Liver (tissue), 9 donors: ENCODE results near the gene ANP32A. TPM values are rescaled to one million over a fixed set of nuclear protein-coding genes. Genes with fewer than 3 reads are reported as not detected.

Experiments
- DNase-seq: peaks from one replicate; pipeline ENCODE4 v3.0.0-alpha.2; 2017; ENCODE audit warnings: low spot score
- H3K27ac ChIP-seq, 2 donors: one replicate each; pipeline ENCODE4 v1.7.0; 2013; ENCODE audit warnings: inconsistent platforms in 2 of 2, low read length in 2 of 2, control low read depth in 1 of 2, low read depth in 1 of 2, mild to moderate bottlenecking in 1 of 2
- H3K27me3 ChIP-seq, 4 donors: one replicate each; pipeline versions ENCODE4 v1.6.1 to v1.7.0; 2013; ENCODE audit warnings: low read length in 3 of 4, inconsistent platforms in 1 of 4, mild to moderate bottlenecking in 1 of 4, moderate library complexity in 1 of 4; ENCODE audit not compliant: control insufficient read depth in 4 of 4, insufficient read depth in 4 of 4
- H3K36me3 ChIP-seq, 4 donors: one replicate each; pipeline versions ENCODE4 v1.6.1 to v1.7.0; 2013; ENCODE audit warnings: low read length in 3 of 4, mild to moderate bottlenecking in 3 of 4, low read depth in 1 of 4, moderate library complexity in 1 of 4; ENCODE audit not compliant: control insufficient read depth in 4 of 4, insufficient read depth in 3 of 4
- H3K4me1 ChIP-seq, 4 donors: one replicate each; pipeline versions ENCODE4 v1.6.1 to v1.7.0; 2013; ENCODE audit warnings: low read length in 3 of 4, mild to moderate bottlenecking in 3 of 4, moderate library complexity in 1 of 4; ENCODE audit not compliant: control insufficient read depth in 4 of 4, insufficient read depth in 4 of 4
- H3K4me3 ChIP-seq, 3 donors: one replicate each; pipeline versions ENCODE4 v1.6.1 to v1.7.0; 2013; ENCODE audit warnings: low read length in 3 of 3, control low read depth in 1 of 3, low read depth in 1 of 3, mild to moderate bottlenecking in 1 of 3
- H3K9ac ChIP-seq, 2 donors: one replicate each; pipeline ENCODE4 v1.7.0; 2013; ENCODE audit warnings: low read length in 2 of 2, mild to moderate bottlenecking in 2 of 2, moderate library complexity in 2 of 2, control low read depth in 1 of 2, low read depth in 1 of 2
- H3K9me3 ChIP-seq, 4 donors: one replicate each; pipeline versions ENCODE4 v1.6.1 to v1.7.0; 2013; ENCODE audit warnings: low read length in 3 of 4; ENCODE audit not compliant: control insufficient read depth in 4 of 4
- EGR1 ChIP-seq, 2 donors: IDR thresholded peaks; 2 replicates each; pipeline ENCODE4 v1.6.1; 2016 to 2018; ENCODE audit warnings: antibody characterized with exemption in 2 of 2, low read depth in 2 of 2
- FOXA1 ChIP-seq: IDR thresholded peaks from 2 replicates; pipeline ENCODE4 v1.6.1; 2016; ENCODE audit warnings: antibody characterized with exemption
- FOXA2 ChIP-seq: IDR thresholded peaks from 2 replicates; pipeline ENCODE4 v1.6.1; 2016; ENCODE audit warnings: antibody characterized with exemption
- GABPA ChIP-seq, 2 donors: IDR thresholded peaks in 1 of 2; conservative IDR thresholded peaks in 1 of 2; 2 replicates each; pipeline ENCODE4 v1.6.1; 2016; ENCODE audit warnings: antibody characterized with exemption in 2 of 2, mild to moderate bottlenecking in 1 of 2, moderate library complexity in 1 of 2
- HNF4A ChIP-seq, 2 donors: conservative IDR thresholded peaks; 2 replicates each; pipeline ENCODE4 v1.6.1; 2016; ENCODE audit warnings: antibody characterized with exemption in 2 of 2, mild to moderate bottlenecking in 2 of 2
- HNF4G ChIP-seq: IDR thresholded peaks from 2 replicates; pipeline ENCODE4 v1.6.1; 2016; ENCODE audit warnings: antibody characterized with exemption
- JUND ChIP-seq, 2 donors: IDR thresholded peaks; 2 replicates each; pipeline ENCODE4 v1.6.1; 2016; ENCODE audit warnings: antibody characterized with exemption in 2 of 2
- NR2F2 ChIP-seq: IDR thresholded peaks from 2 replicates; pipeline ENCODE4 v1.6.1; 2016; ENCODE audit warnings: antibody characterized with exemption
- RAD21 ChIP-seq, 2 donors: IDR thresholded peaks; 2 replicates each; pipeline ENCODE4 v1.6.1; 2016; ENCODE audit warnings: antibody characterized with exemption in 2 of 2, mild to moderate bottlenecking in 2 of 2
- RXRA ChIP-seq, 2 donors: IDR thresholded peaks; 2 replicates each; pipeline ENCODE4 v1.6.1; 2017 to 2018; ENCODE audit warnings: antibody characterized with exemption in 2 of 2, mild to moderate bottlenecking in 1 of 2
- SP1 ChIP-seq: IDR thresholded peaks from 2 replicates; pipeline ENCODE4 v1.6.1; 2018; ENCODE audit warnings: antibody characterized with exemption, mild to moderate bottlenecking
- TAF1 ChIP-seq: conservative IDR thresholded peaks from 2 replicates; pipeline ENCODE4 v1.6.1; 2016; ENCODE audit warnings: antibody characterized with exemption, mild to moderate bottlenecking
- YY1 ChIP-seq: IDR thresholded peaks from 2 replicates; pipeline ENCODE4 v1.6.1; 2016; ENCODE audit warnings: antibody characterized with exemption, mild to moderate bottlenecking
- WGBS: extraction: QIAGEN DNeasy Blood & Tissue Kit; methylation state at CpG from one replicate; pipeline ENCODE4 v1.1.7; 2013; 5-methylcytosine and 5-hydroxymethylcytosine counted together
- polyA plus RNA-seq, 2 donors: library from polyadenylated mRNA; stranded (reverse) in 1 of 2; unstranded in 1 of 2; fragments of 200-250 nt in 1 of 2; fragments of >200 nt in 1 of 2; fragmentation: Nextera tagmentation in 1 of 2; extraction: Ambion mirVana in 1 of 2; gene quantifications; one replicate each; pipeline versions ENCODE4 v1.2.1 to v1.2.3, GENCODE V29; 2013 to 2015
- total RNA-seq, 2 donors: library from RNA; depleted of rRNA; stranded (reverse); fragments of >200 nt; gene quantifications; one replicate each; pipeline ENCODE4 v1.2.3, GENCODE V29; 2014
- TF ChIP-seq, protein P1 (sequence below): IDR thresholded peaks from 2 replicates; pipeline ENCODE4 v1.6.1; 2016; ENCODE audit warnings: antibody characterized with exemption
- TF ChIP-seq, protein P2 (sequence below): IDR thresholded peaks from 2 replicates; pipeline ENCODE4 v1.6.1; 2016; ENCODE audit warnings: antibody characterized with exemption, mild to moderate bottlenecking
- TF ChIP-seq, protein P3 (sequence below): IDR thresholded peaks from 2 replicates; pipeline ENCODE4 v1.6.1; 2016; ENCODE audit warnings: antibody characterized with exemption
- TF ChIP-seq, protein P4 (sequence below): fragments of 150-350 bp; IDR thresholded peaks from 2 replicates; pipeline ENCODE4 v1.5.1; 2017; ENCODE audit warnings: improper control_type of control experiment, low read depth, low read length; ENCODE audit not compliant: missing input control
- TF ChIP-seq, protein P5 (sequence below): IDR thresholded peaks from 2 replicates; pipeline ENCODE4 v1.6.1; 2016; ENCODE audit warnings: antibody characterized with exemption
- donor health status: healthy.
- donor health status: healthy.
- donor health status: healthy.
- donor health status: healthy.
- donor health status: healthy.

ANP32A gene
- total and polyA plus RNA-seq, 4 donors: 30.5 to 60.4 (median 39.4) TPM

DNA sequence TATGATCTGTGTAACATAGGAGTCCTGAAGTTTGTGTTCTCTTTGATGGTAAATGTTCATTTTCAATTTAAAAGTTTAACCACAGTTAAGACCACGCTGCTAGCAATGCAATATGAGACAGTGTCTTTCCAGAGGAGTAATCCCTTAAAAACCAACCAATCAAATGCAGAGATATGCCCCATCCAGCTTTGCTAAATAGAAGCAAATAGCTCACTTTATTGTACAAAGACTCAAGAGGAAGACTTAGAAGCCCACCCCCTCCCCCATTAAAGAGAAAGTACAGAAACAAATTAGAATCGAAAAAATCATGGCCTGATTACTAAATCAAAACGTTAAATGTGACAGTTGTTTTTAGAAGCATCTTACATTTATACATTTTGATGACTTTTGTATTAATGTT lies 2.1 kb upstream of the ANP32A start:
- Histone ChIP-seq H3K27me3 (no peaks in the 10 kb centered on the region), H3K36me3 (no peaks in the 10 kb centered on the region), H3K4me3 (no peak overlapping the region), H3K9me3 (no peaks in the 10 kb centered on the region), H3K4me1 (peaks cover 0 to 11% (median 6%) of the 10 kb centered on the region in 4 donors), H3K27ac (no peak overlapping the region), H3K9ac (no peak overlapping the region)
- no peak for TF ChIP-seq TAF1
- TF ChIP-seq, protein P1, sequence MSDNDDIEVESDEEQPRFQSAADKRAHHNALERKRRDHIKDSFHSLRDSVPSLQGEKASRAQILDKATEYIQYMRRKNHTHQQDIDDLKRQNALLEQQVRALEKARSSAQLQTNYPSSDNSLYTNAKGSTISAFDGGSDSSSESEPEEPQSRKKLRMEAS: no peak
- no peak for TF ChIP-seq EGR1 (IDR thresholded peaks at IDR 0.05; ENCODE audit: low read depth in 2 of 2)
- TF ChIP-seq FOXA2: no peak
- no peak for DNase-seq
- 73% methylated on average over 3 of the region's 3 CpGs for WGBS

DNA sequence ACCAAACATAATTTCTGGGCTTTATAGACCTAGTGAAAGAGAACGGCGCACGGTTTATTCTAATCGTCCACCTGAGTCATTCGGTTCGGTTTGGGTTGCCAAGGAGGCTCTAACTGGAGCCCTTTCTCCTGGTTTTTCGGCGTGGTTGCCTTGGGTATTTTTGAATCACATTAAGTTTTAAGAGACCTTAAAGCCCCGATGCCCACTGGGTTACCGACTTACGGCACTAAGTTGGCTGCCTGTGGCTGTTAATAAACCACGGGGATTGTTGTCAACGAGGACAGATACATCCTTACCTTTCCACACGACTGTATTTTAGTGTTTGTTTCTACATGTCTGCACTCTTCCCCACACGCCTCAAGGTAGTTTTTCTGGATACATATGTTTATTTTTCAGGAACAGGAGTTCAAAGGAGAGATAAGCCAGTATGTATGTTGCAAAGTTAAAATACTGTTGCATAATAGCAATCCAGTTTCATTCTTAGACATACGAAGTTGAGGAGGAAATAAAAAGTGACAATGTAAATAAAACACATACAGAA lies 1.2 kb upstream of the ANP32A start:
- TF ChIP-seq HNF4A (conservative IDR thresholded peaks at IDR 0.05) (peak; percentile 13 to 45), GABPA (IDR thresholded peaks at IDR 0.05 in 1 of 2, conservative IDR thresholded peaks at IDR 0.05 in 1 of 2) (no peak), FOXA1 (no peak), RAD21 (IDR thresholded peaks at IDR 0.05) (no peak), YY1 (no peak), TAF1 (no peak), NR2F2 (no peak), EGR1 (IDR thresholded peaks at IDR 0.05; ENCODE audit: low read depth in 2 of 2) (no peak), SP1 (no peak), HNF4G (no peak), FOXA2 (no peak), JUND (IDR thresholded peaks at IDR 0.05) (peak in 1 of 2 donors; percentile 26), RXRA (IDR thresholded peaks at IDR 0.05) (peak in 1 of 2 donors; percentile 29)
- TF ChIP-seq, protein P2, sequence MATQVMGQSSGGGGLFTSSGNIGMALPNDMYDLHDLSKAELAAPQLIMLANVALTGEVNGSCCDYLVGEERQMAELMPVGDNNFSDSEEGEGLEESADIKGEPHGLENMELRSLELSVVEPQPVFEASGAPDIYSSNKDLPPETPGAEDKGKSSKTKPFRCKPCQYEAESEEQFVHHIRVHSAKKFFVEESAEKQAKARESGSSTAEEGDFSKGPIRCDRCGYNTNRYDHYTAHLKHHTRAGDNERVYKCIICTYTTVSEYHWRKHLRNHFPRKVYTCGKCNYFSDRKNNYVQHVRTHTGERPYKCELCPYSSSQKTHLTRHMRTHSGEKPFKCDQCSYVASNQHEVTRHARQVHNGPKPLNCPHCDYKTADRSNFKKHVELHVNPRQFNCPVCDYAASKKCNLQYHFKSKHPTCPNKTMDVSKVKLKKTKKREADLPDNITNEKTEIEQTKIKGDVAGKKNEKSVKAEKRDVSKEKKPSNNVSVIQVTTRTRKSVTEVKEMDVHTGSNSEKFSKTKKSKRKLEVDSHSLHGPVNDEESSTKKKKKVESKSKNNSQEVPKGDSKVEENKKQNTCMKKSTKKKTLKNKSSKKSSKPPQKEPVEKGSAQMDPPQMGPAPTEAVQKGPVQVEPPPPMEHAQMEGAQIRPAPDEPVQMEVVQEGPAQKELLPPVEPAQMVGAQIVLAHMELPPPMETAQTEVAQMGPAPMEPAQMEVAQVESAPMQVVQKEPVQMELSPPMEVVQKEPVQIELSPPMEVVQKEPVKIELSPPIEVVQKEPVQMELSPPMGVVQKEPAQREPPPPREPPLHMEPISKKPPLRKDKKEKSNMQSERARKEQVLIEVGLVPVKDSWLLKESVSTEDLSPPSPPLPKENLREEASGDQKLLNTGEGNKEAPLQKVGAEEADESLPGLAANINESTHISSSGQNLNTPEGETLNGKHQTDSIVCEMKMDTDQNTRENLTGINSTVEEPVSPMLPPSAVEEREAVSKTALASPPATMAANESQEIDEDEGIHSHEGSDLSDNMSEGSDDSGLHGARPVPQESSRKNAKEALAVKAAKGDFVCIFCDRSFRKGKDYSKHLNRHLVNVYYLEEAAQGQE: no peak
- TF ChIP-seq, protein P3, sequence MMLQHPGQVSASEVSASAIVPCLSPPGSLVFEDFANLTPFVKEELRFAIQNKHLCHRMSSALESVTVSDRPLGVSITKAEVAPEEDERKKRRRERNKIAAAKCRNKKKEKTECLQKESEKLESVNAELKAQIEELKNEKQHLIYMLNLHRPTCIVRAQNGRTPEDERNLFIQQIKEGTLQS: no peak
- TF ChIP-seq, protein P4, sequence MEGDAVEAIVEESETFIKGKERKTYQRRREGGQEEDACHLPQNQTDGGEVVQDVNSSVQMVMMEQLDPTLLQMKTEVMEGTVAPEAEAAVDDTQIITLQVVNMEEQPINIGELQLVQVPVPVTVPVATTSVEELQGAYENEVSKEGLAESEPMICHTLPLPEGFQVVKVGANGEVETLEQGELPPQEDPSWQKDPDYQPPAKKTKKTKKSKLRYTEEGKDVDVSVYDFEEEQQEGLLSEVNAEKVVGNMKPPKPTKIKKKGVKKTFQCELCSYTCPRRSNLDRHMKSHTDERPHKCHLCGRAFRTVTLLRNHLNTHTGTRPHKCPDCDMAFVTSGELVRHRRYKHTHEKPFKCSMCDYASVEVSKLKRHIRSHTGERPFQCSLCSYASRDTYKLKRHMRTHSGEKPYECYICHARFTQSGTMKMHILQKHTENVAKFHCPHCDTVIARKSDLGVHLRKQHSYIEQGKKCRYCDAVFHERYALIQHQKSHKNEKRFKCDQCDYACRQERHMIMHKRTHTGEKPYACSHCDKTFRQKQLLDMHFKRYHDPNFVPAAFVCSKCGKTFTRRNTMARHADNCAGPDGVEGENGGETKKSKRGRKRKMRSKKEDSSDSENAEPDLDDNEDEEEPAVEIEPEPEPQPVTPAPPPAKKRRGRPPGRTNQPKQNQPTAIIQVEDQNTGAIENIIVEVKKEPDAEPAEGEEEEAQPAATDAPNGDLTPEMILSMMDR: no peak
- TF ChIP-seq, protein P1: peak; percentile 20
- TF ChIP-seq, protein P5, sequence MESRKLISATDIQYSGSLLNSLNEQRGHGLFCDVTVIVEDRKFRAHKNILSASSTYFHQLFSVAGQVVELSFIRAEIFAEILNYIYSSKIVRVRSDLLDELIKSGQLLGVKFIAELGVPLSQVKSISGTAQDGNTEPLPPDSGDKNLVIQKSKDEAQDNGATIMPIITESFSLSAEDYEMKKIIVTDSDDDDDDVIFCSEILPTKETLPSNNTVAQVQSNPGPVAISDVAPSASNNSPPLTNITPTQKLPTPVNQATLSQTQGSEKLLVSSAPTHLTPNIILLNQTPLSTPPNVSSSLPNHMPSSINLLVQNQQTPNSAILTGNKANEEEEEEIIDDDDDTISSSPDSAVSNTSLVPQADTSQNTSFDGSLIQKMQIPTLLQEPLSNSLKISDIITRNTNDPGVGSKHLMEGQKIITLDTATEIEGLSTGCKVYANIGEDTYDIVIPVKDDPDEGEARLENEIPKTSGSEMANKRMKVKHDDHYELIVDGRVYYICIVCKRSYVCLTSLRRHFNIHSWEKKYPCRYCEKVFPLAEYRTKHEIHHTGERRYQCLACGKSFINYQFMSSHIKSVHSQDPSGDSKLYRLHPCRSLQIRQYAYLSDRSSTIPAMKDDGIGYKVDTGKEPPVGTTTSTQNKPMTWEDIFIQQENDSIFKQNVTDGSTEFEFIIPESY: no peak
- Histone ChIP-seq H3K36me3 (no peaks in the 10 kb centered on the region), H3K9me3 (no peaks in the 10 kb centered on the region), H3K9ac (peak overlapping the region; percentile 64 to 71), H3K27me3 (no peaks in the 10 kb centered on the region), H3K4me1 (peaks cover 0 to 11% (median 7%) of the 10 kb centered on the region in 4 donors), H3K27ac (peak overlapping the region; percentile 98 to 99), H3K4me3 (peak overlapping the region; percentile 79 to 94 (median 87))
- DNase-seq: no peak
- WGBS: 2% methylated on average over 16 of the region's 16 CpGs
